Heart right ventricle (tissue), 16 donors: ENCODE data around the gene TSPAN9. TPM values are rescaled to one million over a fixed set of nuclear protein-coding genes. Genes with fewer than 3 reads are reported as not detected.

Experiments
- ATAC-seq, 8 donors: fragments of 200-7000 bp; cut with Tn5 transposase; one replicate each; pipeline ENCODE4 v1.9.1; 2020; ENCODE audit warnings: mild to moderate bottlenecking in 8 of 8, moderate library complexity in 8 of 8, moderate number of reproducible peaks in 1 of 8
- DNase-seq, 2 donors: peaks; one replicate each; pipeline ENCODE4 v3.0.0-alpha.2; 2020
- H3K27ac ChIP-seq, 10 donors: fragments of 200-600 bp; sonication (generic) in 2 of 10; one replicate each; pipeline versions ENCODE4 v1.5.0 to v1.8.0; 2020 to 2022; ENCODE audit warnings: mild to moderate bottlenecking in 3 of 10
- H3K27me3 ChIP-seq, 7 donors: fragments of 200-600 bp; one replicate each; pipeline ENCODE4 v1.8.0; 2021 to 2022; ENCODE audit warnings: mild to moderate bottlenecking in 2 of 7
- H3K36me3 ChIP-seq, 9 donors: fragments of 200-600 bp; sonication (generic) in 1 of 9; one replicate each; pipeline versions ENCODE4 v1.5.0 to v1.8.0; 2020 to 2022; ENCODE audit warnings: mild to moderate bottlenecking in 2 of 9
- H3K4me1 ChIP-seq, 9 donors: fragments of 200-600 bp; sonication (generic) in 1 of 9; one replicate each; pipeline versions ENCODE4 v1.5.0 to v1.8.0; 2020 to 2022; ENCODE audit warnings: mild to moderate bottlenecking in 4 of 9
- H3K4me3 ChIP-seq, 10 donors: fragments of 200-600 bp; sonication (generic) in 2 of 10; one replicate each; pipeline versions ENCODE4 v1.5.0 to v1.8.0; 2020 to 2022; ENCODE audit warnings: mild to moderate bottlenecking in 7 of 10, moderate library complexity in 2 of 10
- H3K9me3 ChIP-seq, 11 donors: fragments of 200-600 bp in 10 of 11; sonication (generic) in 2 of 11; one replicate each; pipeline versions ENCODE4 v1.5.0 to v1.8.0; 2013 to 2022; ENCODE audit warnings: mild to moderate bottlenecking in 2 of 11, control low read depth in 1 of 11, moderate library complexity in 1 of 11
- CTCF ChIP-seq, 9 donors: fragments of 200-600 bp; sonication (generic) in 2 of 9; IDR thresholded peaks; one replicate each; pipeline versions ENCODE4 v1.5.0 to v1.8.0; 2021 to 2022; ENCODE audit warnings: antibody characterized with exemption in 9 of 9, mild to moderate bottlenecking in 5 of 9, moderate library complexity in 1 of 9
- WGBS, 2 donors: extraction: QIAGEN DNeasy Blood & Tissue Kit; methylation state at CpG; one replicate each; pipeline ENCODE4 v1.1.7; 2013; ENCODE audit warnings: inconsistent platforms in 1 of 2; 5-methylcytosine and 5-hydroxymethylcytosine counted together
- intact Hi-C, 10 donors: fragments of 100-400 bp; cut with DNase I; formaldehyde crosslinking; loops; one replicate each; pipeline versions ENCODE4 v1.11.1 to v1.14.2; 2022
- polyA plus RNA-seq, 2 donors: library from polyadenylated mRNA; stranded (reverse); fragments of 200-250 nt; gene quantifications; one replicate each; pipeline ENCODE4 v1.2.3, GENCODE V29; 2013
- total RNA-seq, 10 donors: library from RNA; stranded (reverse); fragmentation: NEBNext Ultra II Directional in 3 of 10; extraction: Animal tissue kit (Norgen Biotek cat#: 25700) in 3 of 10; gene quantifications; one replicate each; pipeline versions ENCODE4 v1.2.1 to v1.2.4, GENCODE V29; 2021 to 2023
- donor health status: Arrhythmogenic right ventricular cardiomyopathy.
- donor health status: ischemic (EF 13 %, LVEDD 7.1; RV severe dilation, severe dysfunction).
- donor health status: healthy with polysubstance abuse.
- donor health status: DM: no; HTN: yes; CAD: no.
- donor health status: DM: no; HTN: no; CAD: no.
- donor health status: ischemic (EF 25% LVEDD 6.9; RV normal size, moderate dysfunction).
- donor health status: ischemic (EF 25% LVEDD 5.7; RV mildly dilated, moderate dysfunction).
- donor health status: healthy.
- donor health status: DM: yes; HTN: yes; CAD: no.
- donor health status: Ischemic cardiomyopathy.
- donor health status: ischemic (EF 35%, LVEDD 5.7; RV mildly dilated, moderate dysfunction).
- donor health status: nonischemic (EF 11% LVEDD 7.7; RV severe dilation, severe dysfunction).
- donor health status: DM: yes; HTN: yes; CAD: no.
- donor health status: PGD.
- donor health status: ischemic (EF 29% LVEDD 5.4; RV normal size, mild dysfunction).
- donor health status: nonischemic (EF 23%, LVEDD 6.1; RV moderate dilation, normal function).

TSPAN9 gene
- total and polyA plus RNA-seq, 12 donors = 63.0 to 401 (median 251) TPM

- no peak overlapping the region for H3K4me3 ChIP-seq
- peak overlapping the region in 9 of 10 donors; percentile 79 to 90 (median 85) for H3K27ac ChIP-seq
- DNase-seq = no peak
- peaks cover 33 to 89% (median 79%) of the 10 kb centered on the region in 9 donors for H3K4me1 ChIP-seq
- 92 to 96% methylated on average over 5 of the region's 5 CpGs for WGBS, 2 donors
- peak in 1 of 8 donors; percentile 1 for ATAC-seq
- H3K9me3 ChIP-seq = peaks cover 0 to 18% (median 0%) of the 10 kb centered on the region in 11 donors
- peaks cover 0 to 11% (median 0%) of the 10 kb centered on the region in 7 donors for H3K27me3 ChIP-seq
- intact Hi-C loops = loop anchor here in 5 of 10 donors (2.0 to 5.0 kb wide), 5 partner anchors 36 to 163 kb away; partner anchors contain the start of genes TSPAN9 (in 2 of the 5) and TEAD4 (in 1 of the 5)
- TF ChIP-seq CTCF (IDR thresholded peaks at IDR 0.05) = no peak
- H3K36me3 ChIP-seq = no peaks in the 10 kb centered on the region
Observed at GRCh38 chr12:3120701-3121100, 43.5 kb downstream of the TSPAN9 start.

- Histone ChIP-seq H3K9me3 (peaks cover 0 to 19% (median 0%) of the 10 kb centered on the region in 11 donors), H3K27me3 (peaks cover 0 to 18% (median 0%) of the 10 kb centered on the region in 7 donors), H3K36me3 (no peaks in the 10 kb centered on the region), H3K4me3 (no peak overlapping the region), H3K27ac (peak overlapping the region; percentile 34 to 88 (median 76)), H3K4me1 (peaks cover 24 to 66% (median 58%) of the 10 kb centered on the region in 9 donors)
- DNase-seq (peak; percentile 67 to 86), ATAC-seq (peak; percentile 62 to 88 (median 76))
- intact Hi-C loops = loop anchor here in 3 of 10 donors (5.0 kb wide), 3 partner anchors 41 to 166 kb away; partner anchors contain the start of genes TEAD4 (in 1 of the 3) and TSPAN9 (in 1 of the 3)
- TF ChIP-seq CTCF (IDR thresholded peaks at IDR 0.05) = peak; percentile 9 to 45 (median 21)
- 27 to 28% methylated on average over 13 of the region's 13 CpGs for WGBS, 2 donors
Observed at GRCh38 chr12:3122841-3123678, 45.9 kb downstream of the TSPAN9 start.

- intact Hi-C loops = loop anchor here in 3 of 10 donors (5.0 kb wide), 3 partner anchors 41 to 166 kb away; partner anchors contain the start of genes TEAD4 (in 1 of the 3) and TSPAN9 (in 1 of the 3)
- Histone ChIP-seq H3K27ac (peak overlapping the region in 9 of 10 donors; percentile 55 to 88 (median 77)), H3K36me3 (no peaks in the 10 kb centered on the region), H3K27me3 (peaks cover 0 to 18% (median 0%) of the 10 kb centered on the region in 7 donors), H3K4me1 (peaks cover 24 to 59% (median 52%) of the 10 kb centered on the region in 9 donors), H3K4me3 (no peak overlapping the region), H3K9me3 (peaks cover 0 to 19% (median 0%) of the 10 kb centered on the region in 11 donors)
- no peak for TF ChIP-seq CTCF (IDR thresholded peaks at IDR 0.05)
- no peak for DNase-seq
- WGBS, 2 donors = 50 to 69% methylated on average over 4 of the region's 4 CpGs
- no peak for ATAC-seq
Observed at GRCh38 chr12:3123729-3124128, 46.5 kb downstream of the TSPAN9 start.

- TF ChIP-seq CTCF (IDR thresholded peaks at IDR 0.05) = no peak
- H3K27me3 ChIP-seq = peaks cover 0 to 18% (median 0%) of the 10 kb centered on the region in 7 donors
- H3K36me3 ChIP-seq = no peaks in the 10 kb centered on the region
- ATAC-seq = no peak
- WGBS, 2 donors = 92 to 97% methylated on average over 1 of the region's 1 CpG
- intact Hi-C loops = loop anchor here in 3 of 10 donors (5.0 kb wide), 3 partner anchors 43 to 168 kb away; partner anchors contain the start of genes TEAD4 (in 1 of the 3) and TSPAN9 (in 1 of the 3)
- H3K9me3 ChIP-seq = peaks cover 0 to 19% (median 0%) of the 10 kb centered on the region in 11 donors
- DNase-seq = no peak
- H3K4me1 ChIP-seq = peaks cover 20 to 57% (median 50%) of the 10 kb centered on the region in 9 donors
- H3K27ac ChIP-seq = peak overlapping the region in 5 of 10 donors; percentile 17 to 88 (median 24)
- no peak overlapping the region for H3K4me3 ChIP-seq
Observed at GRCh38 chr12:3124917-3125316, 47.7 kb downstream of the TSPAN9 start.
